Measurements from ENCODE around the gene SNRPD2.
"Not testable (repeated sequence)": the region's sequence is repeated elsewhere in the genome, so short reads cannot be mapped to it uniquely, and the experiment has no call there.

Gene SNRPD2

DNA sequence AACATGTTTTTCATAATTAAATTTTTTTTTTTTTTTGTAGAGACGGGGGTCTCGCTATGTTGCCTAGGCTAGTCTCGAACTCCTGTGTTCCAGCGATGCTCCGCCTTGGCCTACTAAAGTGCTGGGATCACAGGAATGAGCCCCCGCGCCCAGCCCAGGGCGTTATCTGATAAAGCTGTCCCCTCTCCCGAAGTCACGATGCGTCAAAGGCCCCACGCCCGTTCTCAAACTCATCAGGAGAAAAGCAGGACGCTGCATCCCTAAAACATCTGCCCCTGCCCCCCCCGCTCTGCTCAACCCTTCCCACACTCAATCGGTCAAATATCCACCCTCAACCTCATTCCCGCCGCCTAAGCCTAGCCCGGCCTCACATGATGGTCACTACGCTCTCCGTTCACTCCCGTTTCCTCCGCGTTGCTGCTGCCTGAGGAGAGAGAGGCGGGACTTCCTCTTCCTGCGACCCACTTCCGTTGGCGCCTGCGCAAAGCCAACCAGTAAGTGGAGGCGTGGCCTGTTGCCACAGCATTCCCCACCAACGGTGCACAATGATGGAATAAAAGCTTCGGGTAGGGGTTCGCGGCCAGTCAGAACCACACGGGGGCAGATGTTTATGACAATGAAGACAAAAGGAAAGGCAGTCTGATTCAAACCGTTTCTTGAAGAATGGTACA, at the start of gene SNRPD2:
Gene SNRPD2, minus strand, starts transcription at position 438 of the 671 bp plus-strand sequence. Its CDS starts 65 bp downstream, at position 373.
- peak; percentile 84 to 87 for DNase-seq (ENCODE audit: low read depth in 1 of 2, low spot score in 1 of 2)

GRCh38 chr19:45739498-45740439, 48.0 kb upstream of the SNRPD2 start:
- no peak for DNase-seq (ENCODE audit: low read depth in 1 of 2, low spot score in 1 of 2)

DNA sequence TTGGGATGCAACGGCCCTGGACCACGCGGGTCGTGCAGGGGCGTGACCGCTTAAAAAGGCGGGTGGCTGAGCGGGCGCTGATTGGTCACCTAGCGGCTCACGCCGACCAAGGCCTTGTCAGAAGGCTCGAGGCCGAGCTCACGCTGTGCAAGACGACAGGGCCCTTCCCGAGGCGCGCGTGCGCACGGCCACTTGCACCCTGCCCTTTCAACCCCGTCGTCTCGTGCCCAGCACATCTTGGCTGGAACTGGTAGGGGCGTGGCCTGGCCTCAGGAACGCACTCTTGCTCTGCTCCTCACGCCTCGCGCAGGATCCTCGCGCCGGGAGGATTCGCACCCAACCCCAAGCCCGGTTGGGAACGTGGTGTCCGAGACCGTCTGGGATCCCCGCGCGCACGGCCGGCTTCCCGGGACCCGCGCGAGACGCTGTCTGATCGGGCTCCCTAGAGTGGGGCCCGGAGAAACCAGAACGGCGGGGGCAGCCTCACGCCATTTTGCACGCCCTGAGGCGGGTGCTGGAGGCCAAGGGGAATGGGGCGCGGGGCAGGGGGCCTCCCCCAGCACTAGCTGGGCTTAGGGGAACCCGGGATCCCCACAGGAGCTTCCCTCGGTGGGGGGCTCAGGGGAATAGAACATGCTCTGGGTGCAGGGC, 41.5 kb upstream of the SNRPD2 start, which contains the start of gene MEIOSIN:
Gene MEIOSIN, plus strand, starts transcription at position 280 of the 651 bp plus-strand sequence. CDS start 1,938 bp downstream, outside the sequence.
- DNase-seq (ENCODE audit: low read depth in 1 of 2, low spot score in 1 of 2): no peak

DNA sequence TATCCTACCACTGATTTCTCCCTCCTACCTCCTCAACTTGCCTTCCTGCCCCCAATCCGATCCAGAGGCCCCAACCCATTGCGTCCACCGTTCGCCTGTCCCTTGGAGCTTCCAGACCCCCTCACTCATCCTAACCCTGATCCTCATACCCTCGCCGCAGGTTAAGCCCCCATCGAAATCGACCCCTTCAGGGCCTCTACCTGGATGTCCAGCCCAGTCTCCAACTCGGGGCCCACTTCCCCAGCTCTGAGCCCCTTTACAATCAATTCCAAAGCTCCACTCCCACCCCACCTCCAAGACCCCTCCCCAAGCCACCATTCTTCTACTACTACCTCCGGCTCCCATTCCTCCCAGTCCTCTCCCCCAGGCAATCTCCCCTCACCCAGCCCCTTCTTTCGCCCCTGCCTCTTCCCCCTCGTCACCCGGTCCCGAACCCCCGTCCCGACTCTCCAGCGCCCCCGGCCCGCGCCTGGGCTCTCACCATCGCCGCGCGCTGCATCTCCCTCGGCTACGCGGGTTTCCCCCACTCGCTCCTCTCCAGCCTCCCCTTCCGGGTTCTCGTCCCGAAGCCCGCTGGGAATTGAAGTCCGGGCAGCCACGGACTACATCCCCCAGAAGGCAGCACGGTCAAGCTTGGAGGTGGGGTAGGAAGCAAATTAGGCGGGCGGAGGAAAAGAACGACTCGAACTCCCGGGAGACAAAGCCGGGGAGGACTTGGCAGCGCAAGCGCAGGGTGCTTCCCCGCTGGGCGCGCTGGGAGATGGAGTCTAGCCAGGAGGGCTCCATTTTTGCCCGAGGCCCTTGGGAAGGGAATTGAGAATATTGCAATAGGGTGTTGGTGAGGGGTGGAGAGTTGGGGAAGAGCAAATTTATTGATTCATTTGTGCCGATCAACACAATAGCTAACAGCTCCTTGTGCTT, 38.9 kb upstream of the SNRPD2 start, which contains the start of gene FBXO46:
Gene FBXO46, minus strand, starts transcription at position 529 of the 921 bp plus-strand sequence. CDS start 17,401 bp downstream, outside the sequence.
- DNase-seq (ENCODE audit: low read depth in 1 of 2, low spot score in 1 of 2): peak; percentile 82 to 84

DNA sequence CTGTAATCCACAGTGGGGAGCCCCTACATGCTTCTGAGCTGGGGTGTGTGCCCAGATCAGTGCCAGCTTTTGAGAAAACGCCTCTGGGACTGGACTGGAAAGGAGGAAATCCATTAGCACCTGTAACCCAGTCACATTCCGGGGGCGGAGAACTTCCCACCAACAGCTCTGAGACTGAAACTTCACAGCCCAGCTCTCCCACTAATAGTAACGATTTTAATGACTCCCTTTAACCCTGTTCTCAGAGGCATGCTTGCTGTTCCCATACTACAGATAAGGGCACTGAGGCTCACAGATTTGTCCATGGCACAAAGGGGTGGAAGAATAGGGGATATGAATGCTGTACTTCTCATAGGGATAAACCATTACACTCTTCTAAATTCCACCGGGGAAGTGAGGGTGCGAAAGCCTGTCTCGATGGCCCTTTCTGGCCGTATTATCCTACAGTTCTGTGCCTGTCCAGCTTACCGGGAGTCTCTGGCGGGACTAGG, 38.1 kb upstream of the SNRPD2 start:
- no peak for DNase-seq (ENCODE audit: low read depth in 1 of 2, low spot score in 1 of 2)

DNA sequence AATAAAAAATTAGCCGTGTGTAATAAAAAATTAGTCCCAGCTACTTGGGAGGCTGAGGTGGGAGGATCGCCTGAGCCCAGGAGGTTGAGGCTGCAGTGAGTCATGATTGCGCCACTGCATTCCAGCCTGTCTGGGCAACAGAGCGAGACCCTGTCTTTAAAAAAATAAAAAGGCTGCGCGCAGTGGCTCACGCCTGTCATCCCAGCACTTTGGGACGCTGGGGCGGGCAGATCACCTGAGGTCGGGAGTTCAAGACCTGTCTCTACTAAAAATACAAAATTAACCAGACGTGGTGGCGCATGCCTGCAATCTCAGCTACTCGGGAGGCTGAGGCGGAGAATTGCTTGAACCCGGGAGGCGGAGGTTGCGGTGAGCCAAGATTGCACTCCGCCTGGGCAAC, 36.9 kb upstream of the SNRPD2 start:
- DNase-seq (ENCODE audit: low read depth in 1 of 2, low spot score in 1 of 2): not testable (repeated sequence)

DNA sequence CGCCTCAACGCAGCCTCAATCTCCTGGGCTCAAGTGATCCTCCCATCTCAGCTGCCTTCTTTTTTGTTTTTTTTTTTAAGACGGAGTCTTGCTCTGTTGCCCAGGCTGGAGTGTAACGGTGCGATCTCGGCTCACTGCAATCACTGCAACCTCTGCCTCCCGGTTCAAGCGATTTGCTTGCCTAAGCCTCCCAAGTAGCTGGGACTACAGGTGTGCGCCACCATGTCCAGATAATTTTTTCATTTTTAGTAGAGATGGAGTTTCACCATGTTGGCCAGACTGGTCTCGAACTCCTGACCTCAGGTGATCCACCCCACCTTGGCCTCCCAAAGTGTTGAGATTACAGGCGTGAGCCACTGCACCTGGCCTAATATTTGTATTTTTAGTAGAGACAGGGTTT, 28.3 kb upstream of the SNRPD2 start:
- not testable (repeated sequence) for DNase-seq (ENCODE audit: low read depth in 1 of 2, low spot score in 1 of 2)

DNA sequence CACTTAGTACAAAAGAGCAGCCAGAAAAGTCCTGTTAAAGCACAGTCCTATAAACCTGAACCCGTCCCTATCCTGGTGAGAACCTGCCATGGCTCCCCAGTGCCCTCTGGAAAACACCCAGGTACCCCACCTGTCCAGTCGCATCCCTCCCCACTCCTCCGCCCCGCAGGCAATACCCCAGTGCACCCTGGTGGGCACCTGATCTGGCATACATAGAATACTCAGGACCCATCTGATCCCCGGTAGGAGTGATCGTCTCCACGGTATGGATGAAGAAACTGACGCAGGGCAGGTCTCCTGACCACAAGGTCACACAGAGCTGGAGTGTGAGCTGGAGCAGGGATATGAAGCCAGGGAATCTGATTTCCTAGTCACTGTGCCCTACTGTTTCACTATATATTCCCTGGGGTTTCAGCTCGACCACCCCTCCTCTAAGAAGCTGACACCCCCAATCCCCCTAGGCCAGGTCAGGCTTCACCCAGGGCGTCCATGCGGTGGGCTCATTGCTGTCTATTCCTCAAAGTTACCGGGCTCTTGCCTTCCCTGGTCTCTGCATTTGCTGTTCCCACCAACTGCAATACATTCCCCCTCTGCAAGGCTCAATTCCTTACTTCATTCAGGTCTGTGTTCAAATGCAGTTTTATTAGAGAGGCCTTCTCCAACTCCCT, 26.4 kb upstream of the SNRPD2 start:
- DNase-seq (ENCODE audit: low read depth in 1 of 2, low spot score in 1 of 2): no peak

DNA sequence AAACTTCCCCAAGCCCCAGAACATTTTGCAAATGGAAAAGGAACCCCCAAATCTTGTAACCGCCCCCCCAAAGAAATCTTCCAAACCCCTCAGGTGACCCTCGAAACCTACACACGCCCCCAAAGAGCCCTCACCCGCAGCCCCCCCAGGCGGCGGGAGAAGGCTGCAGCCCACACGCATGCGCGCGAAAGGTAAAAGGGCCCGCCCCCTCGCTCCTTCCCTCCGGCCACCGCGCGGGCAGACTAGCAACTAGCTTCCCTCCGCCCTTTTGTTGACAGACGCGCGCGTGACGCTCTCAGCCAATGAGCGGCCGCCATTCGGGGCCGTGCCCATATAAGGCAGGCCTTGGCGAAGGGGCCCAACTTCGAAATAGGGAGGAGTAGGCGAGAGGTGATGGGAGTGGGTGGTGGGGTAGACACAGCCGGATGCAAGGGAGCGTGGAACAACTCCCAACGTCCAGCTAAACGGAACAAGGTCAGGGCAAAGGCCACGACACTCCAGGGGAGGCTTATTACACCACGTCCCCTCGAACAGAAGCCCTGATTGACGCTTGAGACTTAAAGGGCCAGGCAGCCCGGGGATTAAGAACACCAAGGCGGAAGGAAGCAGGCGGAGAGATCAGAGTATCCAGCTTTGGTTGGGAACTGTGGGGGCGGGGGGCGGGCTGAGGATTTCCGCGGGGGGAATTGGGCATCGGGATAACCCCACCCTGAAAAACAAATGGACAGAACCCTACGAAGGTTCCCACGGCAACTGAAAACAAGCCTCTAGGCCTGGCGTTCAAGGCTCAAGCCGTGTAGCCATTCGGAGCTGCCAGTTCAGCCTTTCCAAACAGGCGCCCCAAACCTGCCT, 25.6 kb upstream of the SNRPD2 start:
- DNase-seq (ENCODE audit: low read depth in 1 of 2, low spot score in 1 of 2): peak; percentile 92 to 95

- DNase-seq (ENCODE audit: low read depth in 1 of 2, low spot score in 1 of 2): peak in 1 of 2 donors; percentile 14
Measured at GRCh38 chr19:45716359-45717130, 24.8 kb upstream of the SNRPD2 start.

GRCh38 chr19:45715139-45715538, 23.4 kb upstream of the SNRPD2 start:
- DNase-seq (ENCODE audit: low read depth in 1 of 2, low spot score in 1 of 2): no peak

DNA sequence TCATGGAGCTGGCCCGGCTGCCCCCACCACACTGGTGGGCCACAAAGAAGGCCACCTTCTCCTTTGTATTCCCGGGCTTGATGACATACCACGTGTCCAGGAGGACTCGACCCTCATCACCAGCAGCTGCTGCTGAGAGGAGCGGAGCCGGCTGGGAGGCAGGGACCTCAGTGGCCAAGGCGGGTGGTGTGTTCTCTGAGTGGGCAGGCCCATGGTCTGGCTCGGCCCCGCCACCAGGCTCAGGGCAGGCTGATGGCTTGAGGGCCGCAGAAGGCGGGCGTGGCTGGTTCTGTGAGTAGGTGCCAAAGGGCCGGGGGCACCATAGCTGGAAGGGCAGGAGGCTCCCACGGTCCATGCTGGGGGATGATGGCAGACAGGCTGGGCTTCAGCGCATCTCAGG, 21.4 kb upstream of the SNRPD2 start:
- no peak for DNase-seq (ENCODE audit: low read depth in 1 of 2, low spot score in 1 of 2)

GRCh38 chr19:45712699-45713067, 20.9 kb upstream of the SNRPD2 start:
- no peak for DNase-seq (ENCODE audit: low read depth in 1 of 2, low spot score in 1 of 2)

GRCh38 chr19:45711851-45712698, 20.3 kb upstream of the SNRPD2 start:
- no peak for DNase-seq (ENCODE audit: low read depth in 1 of 2, low spot score in 1 of 2)

DNA sequence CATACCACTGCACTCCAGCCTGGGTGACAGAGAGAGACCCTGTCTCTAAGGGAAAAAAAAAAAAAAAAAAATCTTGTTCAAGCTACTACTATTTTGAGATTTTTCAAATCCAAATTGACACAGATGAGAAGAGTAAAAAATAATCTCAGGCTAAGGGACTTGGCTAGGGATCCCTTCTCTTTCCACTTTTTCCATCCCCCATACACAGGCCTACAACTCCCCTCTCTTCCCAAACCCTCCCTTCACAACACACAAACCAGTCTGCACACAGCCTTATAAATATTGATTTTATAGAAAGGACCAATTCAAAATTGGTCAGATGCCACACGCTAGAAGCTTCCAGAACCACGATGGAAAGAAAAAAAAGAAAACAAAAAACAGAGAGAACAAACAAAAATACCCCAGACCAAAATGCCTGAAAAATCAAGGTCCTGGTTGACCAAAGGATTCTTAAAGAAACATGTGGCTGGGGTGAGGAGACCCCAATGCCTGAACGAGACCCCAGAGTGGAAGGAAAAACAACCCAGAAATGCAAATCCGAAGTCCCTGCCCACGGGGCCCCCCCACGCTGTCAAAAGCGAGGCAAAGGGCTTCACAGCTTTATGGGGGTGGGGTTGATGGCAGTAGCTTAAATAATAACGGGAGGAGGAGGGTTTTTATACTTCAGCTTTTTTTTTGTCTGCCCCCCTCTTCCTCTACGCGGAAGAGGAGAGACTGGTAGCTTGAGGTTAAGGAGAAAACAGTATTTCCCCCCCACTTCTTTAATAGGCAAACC, 18.8 kb upstream of the SNRPD2 start:
- no peak for DNase-seq (ENCODE audit: low read depth in 1 of 2, low spot score in 1 of 2)

DNA sequence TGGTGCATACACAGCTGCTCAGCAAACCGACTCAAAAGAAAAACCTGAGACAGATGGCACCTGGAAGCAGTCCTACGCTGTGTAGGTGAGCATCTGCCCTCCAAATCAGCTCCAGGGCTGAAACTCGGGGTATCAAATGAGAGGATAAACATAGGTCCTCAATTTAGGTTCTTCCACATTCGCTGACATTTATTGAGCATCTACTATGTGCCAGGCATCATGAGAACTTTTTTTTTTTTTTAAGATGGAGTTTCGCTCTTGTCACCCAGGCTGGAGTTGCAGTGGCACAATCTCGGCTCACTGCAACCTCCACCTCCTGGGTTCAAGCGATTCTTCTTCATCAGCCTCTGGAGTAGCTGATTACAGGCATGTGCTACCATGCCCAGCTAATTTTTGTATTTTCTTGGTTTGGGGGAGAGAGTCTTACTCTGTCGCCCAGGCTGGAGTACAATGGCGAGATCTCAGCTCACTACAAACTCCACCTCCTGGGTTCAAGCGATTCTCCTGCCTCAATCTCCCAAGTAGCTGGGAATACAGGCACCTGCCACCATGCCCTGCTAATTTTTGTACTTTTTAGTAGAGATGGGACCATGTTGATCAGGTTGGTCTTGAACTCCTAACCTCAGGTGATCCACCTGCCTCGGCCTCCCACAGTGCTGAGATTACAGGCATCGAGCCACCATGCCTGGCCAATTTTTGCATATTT, 14.1 kb upstream of the SNRPD2 start:
- DNase-seq (ENCODE audit: low read depth in 1 of 2, low spot score in 1 of 2): no peak

Measured in stimulated activated CD4-positive, alpha-beta T cell treated with anti-CD3 and anti-CD28 coated beads, Interleukin-15, amount 100 ng/mL, for 1 hour (primary cell).